Subcutaneous abdominal adipose tissue (tissue), 5 donors: ENCODE measurements around the gene ADM.

Source experiments
- H3K27ac ChIP-seq: one replicate; pipeline ENCODE4 v1.7.0; 2013; ENCODE audit warnings: low read depth, mild to moderate bottlenecking, inconsistent platforms, low read length, moderate library complexity
- H3K27me3 ChIP-seq, 5 donors: one replicate each; pipeline ENCODE4 v1.7.0; 2013; ENCODE audit warnings: low read length in 5 of 5, inconsistent platforms in 1 of 5; ENCODE audit not compliant: control insufficient read depth in 5 of 5, insufficient read depth in 4 of 5
- H3K36me3 ChIP-seq, 5 donors: one replicate each; pipeline ENCODE4 v1.7.0; 2013; ENCODE audit warnings: low read length in 5 of 5; ENCODE audit not compliant: control insufficient read depth in 5 of 5, insufficient read depth in 5 of 5
- H3K4me1 ChIP-seq, 5 donors: one replicate each; pipeline ENCODE4 v1.7.0; 2013; ENCODE audit warnings: low read length in 5 of 5, mild to moderate bottlenecking in 3 of 5, moderate library complexity in 1 of 5; ENCODE audit not compliant: control insufficient read depth in 5 of 5, insufficient read depth in 5 of 5
- H3K4me3 ChIP-seq, 5 donors: one replicate each; pipeline ENCODE4 v1.7.0; 2013; ENCODE audit warnings: low read length in 5 of 5, low read depth in 1 of 5
- H3K9ac ChIP-seq, 5 donors: one replicate each; pipeline ENCODE4 v1.7.0; 2013; ENCODE audit warnings: low read length in 5 of 5, mild to moderate bottlenecking in 4 of 5, moderate library complexity in 3 of 5
- H3K9me3 ChIP-seq, 5 donors: one replicate each; pipeline ENCODE4 v1.7.0; 2013; ENCODE audit warnings: low read length in 5 of 5; ENCODE audit not compliant: control insufficient read depth in 5 of 5
- donor health status: healthy.
- donor health status: healthy.
- donor health status: healthy.
- donor health status: healthy.
- donor health status: healthy.

Gene ADM

GRCh38 chr11:10302744-10303557 is 1.9 kb upstream of the ADM start:
- Histone ChIP-seq H3K36me3 (peaks cover 0 to 14% (median 2%) of the 10 kb centered on the region in 5 donors), H3K9me3 (no peaks in the 10 kb centered on the region), H3K4me3 (peak overlapping the region; percentile 80 to 97 (median 96)), H3K4me1 (peaks cover 2 to 59% (median 41%) of the 10 kb centered on the region in 5 donors), H3K9ac (peak overlapping the region; percentile 44 to 89 (median 82)), H3K27me3 (no peaks in the 10 kb centered on the region), H3K27ac (peak overlapping the region; percentile 94)

GRCh38 chr11:10303558-10304363 is 1.1 kb upstream of the ADM start:
- H3K4me1 ChIP-seq = peaks cover 4 to 67% (median 49%) of the 10 kb centered on the region in 5 donors
- H3K27ac ChIP-seq = peak overlapping the region; percentile 94

GRCh38 chr11:10305262-10305963 is 540 bp downstream of the ADM start:
- Histone ChIP-seq H3K9me3 (no peaks in the 10 kb centered on the region), H3K27ac (peak overlapping the region; percentile 94), H3K9ac (peak overlapping the region; percentile 84 to 98 (median 95)), H3K4me1 (peaks cover 4 to 73% (median 54%) of the 10 kb centered on the region in 5 donors), H3K36me3 (peaks cover 0 to 14% (median 2%) of the 10 kb centered on the region in 5 donors), H3K4me3 (peak overlapping the region; percentile 80 to 98 (median 96)), H3K27me3 (no peaks in the 10 kb centered on the region)

More at GRCh38 chr11:10303558-10304363, 1.1 kb upstream of the ADM start:
- peaks cover 0 to 14% (median 2%) of the 10 kb centered on the region in 5 donors for H3K36me3 ChIP-seq
- no peaks in the 10 kb centered on the region for H3K9me3 ChIP-seq
- no peaks in the 10 kb centered on the region for H3K27me3 ChIP-seq
- H3K4me3 ChIP-seq = peak overlapping the region; percentile 80 to 97 (median 96)
- peak overlapping the region; percentile 38 to 89 (median 82) for H3K9ac ChIP-seq

- H3K9me3 ChIP-seq = no peaks in the 10 kb centered on the region
- peaks cover 0 to 14% (median 2%) of the 10 kb centered on the region in 5 donors for H3K36me3 ChIP-seq
- H3K4me3 ChIP-seq = peak overlapping the region; percentile 80 to 98 (median 96)
- H3K4me1 ChIP-seq = peaks cover 4 to 73% (median 54%) of the 10 kb centered on the region in 5 donors
- no peaks in the 10 kb centered on the region for H3K27me3 ChIP-seq
- peak overlapping the region; percentile 94 for H3K27ac ChIP-seq
- H3K9ac ChIP-seq = peak overlapping the region; percentile 84 to 98 (median 95)
These were observed 1.4 kb downstream of the ADM start for GRCh38 chr11:10305964-10306918.

GRCh38 chr11:10307022-10307399 is 2.1 kb downstream of the ADM start:
- Histone ChIP-seq H3K9ac (peak overlapping the region; percentile 84 to 98 (median 95)), H3K9me3 (peaks cover 0 to 4% (median 0%) of the 10 kb centered on the region in 5 donors), H3K4me1 (peaks cover 4 to 72% (median 54%) of the 10 kb centered on the region in 5 donors), H3K27me3 (no peaks in the 10 kb centered on the region), H3K36me3 (peaks cover 0 to 14% (median 2%) of the 10 kb centered on the region in 5 donors), H3K27ac (peak overlapping the region; percentile 94), H3K4me3 (peak overlapping the region; percentile 80 to 98 (median 96))

- peaks cover 4 to 66% (median 49%) of the 10 kb centered on the region in 5 donors for H3K4me1 ChIP-seq
These were observed 2.7 kb downstream of the ADM start for GRCh38 chr11:10307400-10308200.

GRCh38 chr11:10308201-10308954 is 3.5 kb downstream of the ADM start:
- Histone ChIP-seq H3K27ac (peak overlapping the region; percentile 94), H3K27me3 (no peaks in the 10 kb centered on the region), H3K4me1 (peaks cover 4 to 58% (median 44%) of the 10 kb centered on the region in 5 donors), H3K9ac (peak overlapping the region; percentile 70 to 98 (median 89)), H3K36me3 (peaks cover 0 to 14% (median 2%) of the 10 kb centered on the region in 5 donors), H3K9me3 (peaks cover 0 to 7% (median 0%) of the 10 kb centered on the region in 5 donors), H3K4me3 (peak overlapping the region; percentile 67 to 97 (median 90))

More at GRCh38 chr11:10307400-10308200, 2.7 kb downstream of the ADM start:
- Histone ChIP-seq H3K9me3 (peaks cover 0 to 7% (median 0%) of the 10 kb centered on the region in 5 donors), H3K36me3 (peaks cover 0 to 14% (median 2%) of the 10 kb centered on the region in 5 donors), H3K27me3 (no peaks in the 10 kb centered on the region), H3K9ac (peak overlapping the region; percentile 84 to 98 (median 95)), H3K27ac (peak overlapping the region; percentile 94), H3K4me3 (peak overlapping the region; percentile 80 to 98 (median 96))
